Rectal smooth muscle tissue (tissue), 1 donor: ENCODE measurements around the gene MRPS2.
"Not testable (repeated sequence)": the region's sequence is repeated elsewhere in the genome, so short reads cannot be mapped to it uniquely, and the experiment has no call there.

Source experiments
- H3K27ac ChIP-seq: one replicate; pipeline ENCODE4 v1.7.0; 2013; ENCODE audit warnings: low read depth, low read length, inconsistent platforms
- H3K27me3 ChIP-seq: one replicate; pipeline ENCODE4 v1.7.0; 2013; ENCODE audit warnings: low read length; ENCODE audit not compliant: control insufficient read depth, insufficient read depth
- H3K36me3 ChIP-seq: one replicate; pipeline ENCODE4 v1.7.0; 2013; ENCODE audit warnings: low read length; ENCODE audit not compliant: control insufficient read depth, insufficient read depth
- H3K4me1 ChIP-seq: one replicate; pipeline ENCODE4 v1.7.0; 2013; ENCODE audit warnings: low read length; ENCODE audit not compliant: control insufficient read depth, insufficient read depth
- H3K4me3 ChIP-seq: one replicate; pipeline ENCODE4 v1.7.0; 2013; ENCODE audit warnings: low read length
- H3K9ac ChIP-seq: one replicate; pipeline ENCODE4 v1.7.0; 2013; ENCODE audit warnings: low read length

Gene MRPS2

GRCh38 chr9:135504262-135505243, 4.1 kb downstream of the MRPS2 start:
- no peak overlapping the region for H3K9ac ChIP-seq
- H3K27ac ChIP-seq: no peak overlapping the region
- no peak overlapping the region for H3K4me3 ChIP-seq

GRCh38 chr9:135505406-135506187, 5.1 kb downstream of the MRPS2 start:
- peaks cover 8% of the 10 kb centered on the region for H3K4me1 ChIP-seq
- no peak overlapping the region for H3K27ac ChIP-seq
- no peak overlapping the region for H3K4me3 ChIP-seq
- peaks cover 14% of the 10 kb centered on the region for H3K36me3 ChIP-seq
- no peaks in the 10 kb centered on the region for H3K27me3 ChIP-seq
- H3K9ac ChIP-seq: no peak overlapping the region

More at GRCh38 chr9:135504262-135505243, 4.1 kb downstream of the MRPS2 start:
- Histone ChIP-seq H3K27me3 (no peaks in the 10 kb centered on the region), H3K4me1 (peaks cover 8% of the 10 kb centered on the region), H3K36me3 (peaks cover 14% of the 10 kb centered on the region)

GRCh38 chr9:135506327-135507103, 6.0 kb downstream of the MRPS2 start:
- peaks cover 5% of the 10 kb centered on the region for H3K4me1 ChIP-seq
- peaks cover 14% of the 10 kb centered on the region for H3K36me3 ChIP-seq
- no peak overlapping the region for H3K27ac ChIP-seq
- H3K9ac ChIP-seq: no peak overlapping the region
- no peaks in the 10 kb centered on the region for H3K27me3 ChIP-seq
- no peak overlapping the region for H3K4me3 ChIP-seq

- peaks cover 14% of the 10 kb centered on the region for H3K36me3 ChIP-seq
- no peak overlapping the region for H3K27ac ChIP-seq
- H3K27me3 ChIP-seq: no peaks in the 10 kb centered on the region
- no peak overlapping the region for H3K9ac ChIP-seq
- H3K4me1 ChIP-seq: no peaks in the 10 kb centered on the region
- no peak overlapping the region for H3K4me3 ChIP-seq
These were observed 6.9 kb downstream of the MRPS2 start for GRCh38 chr9:135507104-135508035.

GRCh38 chr9:135508211-135508820, 7.8 kb downstream of the MRPS2 start:
- Histone ChIP-seq H3K9ac (no peak overlapping the region), H3K27ac (no peak overlapping the region), H3K27me3 (no peaks in the 10 kb centered on the region), H3K4me1 (no peaks in the 10 kb centered on the region), H3K36me3 (peaks cover 9% of the 10 kb centered on the region), H3K4me3 (no peak overlapping the region)

- H3K4me1 ChIP-seq: no peaks in the 10 kb centered on the region
These were observed 9.0 kb downstream of the MRPS2 start for GRCh38 chr9:135509458-135509857.

GRCh38 chr9:135512241-135512603, 11.7 kb downstream of the MRPS2 start:
- Histone ChIP-seq H3K4me3 (no peak overlapping the region), H3K36me3 (no peaks in the 10 kb centered on the region), H3K27ac (no peak overlapping the region), H3K27me3 (no peaks in the 10 kb centered on the region), H3K9ac (no peak overlapping the region), H3K4me1 (no peaks in the 10 kb centered on the region)

More at GRCh38 chr9:135509458-135509857, 9.0 kb downstream of the MRPS2 start:
- no peak overlapping the region for H3K9ac ChIP-seq
- H3K36me3 ChIP-seq: no peaks in the 10 kb centered on the region
- H3K27me3 ChIP-seq: no peaks in the 10 kb centered on the region
- H3K4me3 ChIP-seq: no peak overlapping the region
- H3K27ac ChIP-seq: no peak overlapping the region

GRCh38 chr9:135512904-135513303, 12.4 kb downstream of the MRPS2 start:
- Histone ChIP-seq H3K27me3 (no peaks in the 10 kb centered on the region), H3K4me3 (no peak overlapping the region), H3K9ac (no peak overlapping the region), H3K27ac (no peak overlapping the region), H3K36me3 (no peaks in the 10 kb centered on the region), H3K4me1 (no peaks in the 10 kb centered on the region)

GRCh38 chr9:135513351-135513846, 12.9 kb downstream of the MRPS2 start:
- Histone ChIP-seq H3K27me3 (no peaks in the 10 kb centered on the region), H3K4me3 (no peak overlapping the region), H3K9ac (no peak overlapping the region), H3K27ac (no peak overlapping the region), H3K4me1 (no peaks in the 10 kb centered on the region), H3K36me3 (no peaks in the 10 kb centered on the region)

- H3K27me3 ChIP-seq, H3K4me1 ChIP-seq, H3K4me3 ChIP-seq, H3K27ac ChIP-seq, H3K9ac ChIP-seq, H3K36me3 ChIP-seq: not testable (repeated sequence)
These were observed 13.4 kb downstream of the MRPS2 start for GRCh38 chr9:135513906-135514305.
